Stimulated activated CD8-positive, alpha-beta memory T cell treated with anti-CD3 and anti-CD28 coated beads, Interleukin-12 subunit alpha, Interleukin-12 subunit beta, amount 100 ng/mL, for 24 hours (primary cell): Measurements from ENCODE around the gene WSCD2.

Source experiments
- DNase-seq: peaks from one replicate; pipeline ENCODE4 v3.0.0-alpha.2; 2020; ENCODE audit errors: extremely low read depth

WSCD2 gene

GRCh38 chr12:108127654-108128053 is 1.4 kb upstream of the WSCD2 start:
- DNase-seq, result no peak

GRCh38 chr12:108128221-108129016 is 669 bp upstream of the WSCD2 start:
- no peak for DNase-seq

- no peak for DNase-seq
Measured at GRCh38 chr12:108131035-108131434, 1.9 kb downstream of the WSCD2 start.

GRCh38 chr12:108131657-108132126 is 2.6 kb downstream of the WSCD2 start:
- DNase-seq, result no peak

- DNase-seq, result no peak
Measured at GRCh38 chr12:108133482-108133881, 4.4 kb downstream of the WSCD2 start.

GRCh38 chr12:108134744-108135143 is 5.7 kb downstream of the WSCD2 start:
- DNase-seq, result no peak

- no peak for DNase-seq
Measured at GRCh38 chr12:108135627-108136026, 6.5 kb downstream of the WSCD2 start.

- no peak for DNase-seq
Measured at GRCh38 chr12:108136697-108137096, 7.6 kb downstream of the WSCD2 start.

GRCh38 chr12:108139454-108139853 is 10.4 kb downstream of the WSCD2 start:
- no peak for DNase-seq

GRCh38 chr12:108140501-108140900 is 11.4 kb downstream of the WSCD2 start:
- DNase-seq, result no peak

GRCh38 chr12:108141600-108142130 is 12.6 kb downstream of the WSCD2 start:
- no peak for DNase-seq

GRCh38 chr12:108143144-108143543 is 14.1 kb downstream of the WSCD2 start:
- no peak for DNase-seq

- DNase-seq, result no peak
Measured at GRCh38 chr12:108144080-108144479, 15.0 kb downstream of the WSCD2 start.

GRCh38 chr12:108145011-108145410 is 15.9 kb downstream of the WSCD2 start:
- no peak for DNase-seq

- no peak for DNase-seq
Measured at GRCh38 chr12:108146035-108146893, 17.2 kb downstream of the WSCD2 start.

- no peak for DNase-seq
Measured at GRCh38 chr12:108147279-108147678, 18.2 kb downstream of the WSCD2 start.

- no peak for DNase-seq
Measured at GRCh38 chr12:108148521-108149074, 19.5 kb downstream of the WSCD2 start.

- no peak for DNase-seq
Measured at GRCh38 chr12:108150436-108150835, 21.3 kb downstream of the WSCD2 start.

- no peak for DNase-seq
Measured at GRCh38 chr12:108151533-108152169, 22.6 kb downstream of the WSCD2 start.

GRCh38 chr12:108152170-108152538 is 23.1 kb downstream of the WSCD2 start:
- no peak for DNase-seq

GRCh38 chr12:108156717-108157116 is 27.6 kb downstream of the WSCD2 start:
- no peak for DNase-seq
